ENCODE results near the gene OR6B1.

DNA sequence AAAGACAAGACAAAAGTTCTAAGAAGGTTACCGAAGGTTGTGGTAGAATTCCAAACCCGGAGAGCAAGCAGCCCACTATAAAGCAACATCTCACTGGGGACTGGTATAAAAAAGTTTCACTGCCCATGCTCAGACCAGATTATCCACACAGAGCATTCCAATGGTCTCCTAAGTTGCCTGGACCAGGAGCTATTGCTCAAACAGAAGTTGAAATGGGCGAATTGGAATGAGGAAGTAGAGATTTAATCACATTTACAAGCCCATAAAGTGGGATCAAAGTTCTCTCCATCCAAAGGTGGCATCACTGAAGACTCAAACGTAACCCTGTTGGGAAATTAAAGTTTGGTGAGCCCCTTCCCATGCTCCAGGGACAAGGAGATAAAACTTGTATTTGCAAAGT, 25.7 kb upstream of the OR6B1 start:
- no peak for TF ChIP-seq EP300 (IDR thresholded peaks at IDR 0.05)
- TF ChIP-seq, protein P1, sequence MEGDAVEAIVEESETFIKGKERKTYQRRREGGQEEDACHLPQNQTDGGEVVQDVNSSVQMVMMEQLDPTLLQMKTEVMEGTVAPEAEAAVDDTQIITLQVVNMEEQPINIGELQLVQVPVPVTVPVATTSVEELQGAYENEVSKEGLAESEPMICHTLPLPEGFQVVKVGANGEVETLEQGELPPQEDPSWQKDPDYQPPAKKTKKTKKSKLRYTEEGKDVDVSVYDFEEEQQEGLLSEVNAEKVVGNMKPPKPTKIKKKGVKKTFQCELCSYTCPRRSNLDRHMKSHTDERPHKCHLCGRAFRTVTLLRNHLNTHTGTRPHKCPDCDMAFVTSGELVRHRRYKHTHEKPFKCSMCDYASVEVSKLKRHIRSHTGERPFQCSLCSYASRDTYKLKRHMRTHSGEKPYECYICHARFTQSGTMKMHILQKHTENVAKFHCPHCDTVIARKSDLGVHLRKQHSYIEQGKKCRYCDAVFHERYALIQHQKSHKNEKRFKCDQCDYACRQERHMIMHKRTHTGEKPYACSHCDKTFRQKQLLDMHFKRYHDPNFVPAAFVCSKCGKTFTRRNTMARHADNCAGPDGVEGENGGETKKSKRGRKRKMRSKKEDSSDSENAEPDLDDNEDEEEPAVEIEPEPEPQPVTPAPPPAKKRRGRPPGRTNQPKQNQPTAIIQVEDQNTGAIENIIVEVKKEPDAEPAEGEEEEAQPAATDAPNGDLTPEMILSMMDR (IDR thresholded peaks at IDR 0.05): no peak
